ENCODE results near the gene ZCCHC7.
"Not testable (repeated sequence)": the region's sequence is repeated elsewhere in the genome, so short reads cannot be mapped to it uniquely, and the experiment has no call there.

Gene ZCCHC7

DNA sequence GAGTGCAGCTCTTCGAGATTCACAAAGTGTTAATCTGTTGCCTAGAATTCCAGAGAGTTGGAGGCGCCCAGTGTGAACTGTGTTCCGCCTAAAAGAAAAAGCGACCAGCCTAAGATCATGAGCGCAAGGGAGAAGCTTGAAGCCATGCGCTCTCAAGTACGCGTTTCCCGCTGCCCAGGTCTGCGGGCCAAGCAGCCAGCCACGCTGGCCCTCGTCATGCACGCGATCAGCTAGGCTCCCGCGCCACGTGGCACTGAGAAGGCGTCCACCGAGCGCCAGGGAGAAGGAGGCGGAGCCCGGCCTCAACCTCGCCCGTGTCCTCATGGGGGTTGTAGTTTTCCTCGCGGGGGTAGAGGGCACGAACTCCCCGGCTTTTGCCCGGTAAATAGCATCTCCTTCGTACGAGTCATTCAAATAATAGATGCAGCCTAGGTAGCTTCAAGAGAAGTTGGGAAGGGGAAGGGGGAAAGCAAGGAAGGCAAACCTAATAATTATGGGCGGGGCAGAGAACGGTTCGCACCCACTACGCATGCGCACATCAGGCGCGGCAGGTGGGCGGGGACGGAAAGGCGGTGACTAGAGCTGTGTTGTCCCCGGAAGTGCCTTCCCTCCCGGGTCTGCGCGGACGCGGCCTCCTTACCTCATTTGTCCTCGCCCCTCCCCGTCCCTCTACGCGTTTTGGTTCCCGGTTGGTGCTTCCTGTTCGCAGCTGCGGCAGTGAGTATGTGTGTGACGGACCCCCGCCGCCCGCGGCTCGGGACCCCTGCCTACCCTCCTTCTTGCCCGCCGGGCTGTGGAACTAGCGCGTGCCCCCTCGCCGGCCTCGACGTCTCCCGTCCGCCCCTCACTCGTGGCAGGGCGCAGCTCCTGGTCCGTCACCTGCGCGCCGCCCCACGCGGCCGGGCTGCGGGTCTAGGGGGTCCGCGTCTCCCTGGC, at the start of gene ZCCHC7:
TSS of gene ZCCHC7 (plus strand) at position 668 of the 936 bp plus-strand sequence.
- peak; percentile 87 to 95 for DNase-seq

GRCh38 chr9:37074790-37075189, 45.6 kb upstream of the ZCCHC7 start:
- not testable (repeated sequence) for DNase-seq

DNA sequence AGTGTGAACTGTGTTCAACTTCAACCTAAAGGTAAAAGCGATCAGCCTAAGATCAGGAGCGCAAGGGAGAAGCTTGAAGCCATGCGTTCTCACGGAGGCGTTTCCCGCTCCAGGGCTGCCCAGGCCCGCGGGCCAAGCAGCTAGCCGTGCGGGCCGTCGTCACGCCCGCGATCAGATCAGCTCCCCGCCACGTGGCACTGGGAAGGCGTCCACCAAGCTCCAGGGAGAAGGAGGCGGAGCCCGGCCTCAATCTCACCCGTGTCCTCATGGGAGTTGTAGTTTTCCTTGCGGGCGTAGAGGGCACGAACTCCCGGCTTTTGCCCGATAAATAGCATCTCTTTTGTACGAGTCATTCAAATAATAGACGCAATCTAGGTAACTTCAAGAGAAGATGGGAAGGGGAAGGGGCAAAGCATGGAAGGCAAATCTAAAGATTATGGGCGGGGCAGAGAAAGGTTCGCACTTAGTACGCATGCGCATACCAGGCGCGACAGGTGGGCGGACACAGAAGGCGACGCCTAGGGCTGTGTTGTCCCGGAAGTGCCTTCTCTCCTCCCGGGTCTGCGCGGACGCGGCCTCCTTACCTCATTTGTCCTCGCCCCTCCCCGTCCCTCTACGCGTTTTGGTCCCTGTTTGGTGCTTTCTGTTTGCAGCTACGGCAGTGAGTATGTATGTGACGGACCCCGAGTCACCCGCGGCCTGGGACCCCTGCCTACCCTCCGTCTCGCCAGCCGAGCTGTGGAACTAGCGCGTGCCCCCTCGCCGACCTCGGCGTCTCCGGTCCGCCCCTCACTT, 40.8 kb upstream of the ZCCHC7 start:
- peak; percentile 94 to 95 for DNase-seq

- not testable (repeated sequence) for DNase-seq
These were observed 40.2 kb upstream of the ZCCHC7 start for GRCh38 chr9:37080165-37080628.

DNA sequence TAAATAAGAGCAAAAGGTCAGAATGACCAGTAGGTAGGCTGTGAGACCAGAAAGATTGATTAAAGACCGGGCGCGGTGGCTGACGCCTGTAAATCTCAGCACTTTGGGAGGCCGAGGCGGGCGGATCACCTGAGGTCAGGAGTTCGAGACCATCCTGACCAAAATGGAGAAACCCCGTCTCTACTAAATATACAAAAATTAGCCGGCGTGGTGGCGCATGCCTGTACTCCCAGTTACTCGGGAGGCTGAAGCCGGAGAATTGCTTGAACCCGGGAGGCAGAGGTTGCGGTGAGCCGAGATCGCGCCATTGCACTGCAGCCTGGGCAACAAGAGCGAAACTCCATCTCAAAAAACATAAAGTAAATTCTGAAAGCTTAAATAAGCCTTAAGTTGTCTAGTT, 38.9 kb upstream of the ZCCHC7 start:
- not testable (repeated sequence) for DNase-seq

- DNase-seq, result no peak
These were observed 38.1 kb upstream of the ZCCHC7 start for GRCh38 chr9:37082214-37082765.

DNA sequence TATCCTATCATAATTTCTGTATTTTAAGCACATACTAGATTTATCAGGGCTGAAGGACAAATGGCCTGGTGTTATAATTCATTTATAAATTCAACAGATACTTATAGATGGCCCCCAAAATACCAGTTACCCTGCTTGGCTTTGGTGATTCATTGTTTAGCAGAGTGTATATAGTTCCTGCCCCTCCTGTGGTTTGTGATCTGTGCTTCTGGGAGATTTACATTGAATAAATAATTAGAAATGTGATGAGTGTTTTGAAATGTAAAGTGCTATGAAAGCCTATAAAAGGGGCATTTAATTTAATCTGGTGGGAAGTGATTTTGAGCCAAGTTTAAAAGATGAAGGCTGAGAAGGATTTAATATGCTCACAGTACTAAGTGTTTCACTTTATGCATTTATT, 36.7 kb upstream of the ZCCHC7 start:
- DNase-seq, result no peak

DNA sequence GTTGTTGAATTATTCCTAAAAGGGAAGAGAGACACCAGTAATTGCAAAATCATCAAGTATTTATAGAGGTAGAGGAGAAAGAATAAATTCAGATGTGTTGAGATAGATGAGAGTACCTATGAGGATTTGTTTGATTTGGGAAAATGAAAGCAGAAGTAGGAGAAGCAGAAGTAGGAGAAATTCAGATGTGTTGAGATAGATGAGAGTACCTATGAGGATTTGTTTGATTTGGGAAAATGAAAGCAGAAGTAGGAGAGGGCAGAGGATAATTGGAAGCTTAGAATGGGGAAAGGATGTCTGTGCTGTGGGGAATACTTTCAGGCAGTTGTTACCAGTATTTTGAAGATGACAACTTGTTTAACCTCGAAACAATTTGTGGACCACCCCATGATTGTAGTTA, 35.1 kb upstream of the ZCCHC7 start:
- no peak for DNase-seq

GRCh38 chr9:37092714-37093295, 27.6 kb upstream of the ZCCHC7 start:
- not testable (repeated sequence) for DNase-seq

- no peak for DNase-seq
These were observed 25.6 kb upstream of the ZCCHC7 start for GRCh38 chr9:37094751-37095150.

DNA sequence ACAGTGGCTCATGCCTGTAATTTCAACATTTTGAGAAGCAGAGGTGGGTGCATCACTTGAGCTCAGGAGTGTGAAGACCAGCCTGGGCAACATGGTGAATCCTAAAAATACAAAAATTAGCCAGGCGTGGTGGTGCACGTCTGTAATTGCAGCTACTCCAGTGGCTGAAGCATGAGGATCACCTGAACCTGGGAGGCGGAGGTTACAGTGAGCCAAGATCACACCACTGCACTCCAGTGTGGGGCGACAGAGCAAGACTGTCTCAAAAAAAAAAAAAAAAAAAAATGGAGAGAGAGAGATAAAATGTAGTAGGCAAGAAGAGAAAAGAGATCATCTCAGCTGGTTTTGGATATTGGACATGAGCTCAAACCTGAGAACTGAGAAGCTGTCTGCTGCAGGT, 23.7 kb upstream of the ZCCHC7 start:
- DNase-seq, result no peak

GRCh38 chr9:37097294-37097693, 23.1 kb upstream of the ZCCHC7 start:
- DNase-seq, result no peak

DNA sequence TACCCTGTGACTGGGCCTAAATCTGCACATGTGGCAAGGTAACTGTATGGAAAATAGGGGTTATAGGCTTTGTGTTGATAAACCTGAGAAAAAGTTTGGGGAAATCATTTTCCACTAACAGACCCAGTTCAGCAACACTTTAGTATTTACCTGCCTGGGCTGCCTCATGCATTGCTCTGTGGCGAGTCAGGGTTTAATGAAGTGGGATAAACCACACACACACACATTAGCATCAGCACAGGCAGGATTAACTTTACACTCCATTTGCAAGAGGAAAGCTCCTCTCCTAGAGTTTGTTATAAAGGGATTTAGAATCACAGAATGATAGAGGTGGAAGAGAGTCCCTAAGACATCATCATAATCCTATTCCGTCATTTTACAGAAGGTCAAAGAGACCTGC, 20.0 kb upstream of the ZCCHC7 start:
- no peak for DNase-seq

DNA sequence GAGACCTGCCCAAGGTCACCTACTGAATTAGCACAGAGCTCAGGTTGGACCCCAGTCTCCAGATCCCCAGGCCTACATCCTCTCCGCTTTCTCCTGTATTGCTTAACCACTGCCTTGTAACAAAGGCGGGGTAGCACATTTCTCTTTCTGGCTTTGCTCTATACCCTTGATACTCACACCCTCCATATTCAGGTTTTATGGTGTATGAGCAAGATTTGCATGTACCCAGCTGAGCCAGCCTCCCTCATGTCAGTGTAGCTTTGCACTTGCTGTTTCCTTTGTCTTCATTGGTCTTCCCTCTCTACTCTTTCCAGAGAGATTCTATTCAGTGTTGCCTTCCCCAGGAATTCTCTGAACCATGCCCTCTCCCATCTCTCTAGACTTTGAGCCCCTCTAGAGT, 19.6 kb upstream of the ZCCHC7 start:
- no peak for DNase-seq

GRCh38 chr9:37102486-37102885, 17.9 kb upstream of the ZCCHC7 start:
- no peak for DNase-seq

DNA sequence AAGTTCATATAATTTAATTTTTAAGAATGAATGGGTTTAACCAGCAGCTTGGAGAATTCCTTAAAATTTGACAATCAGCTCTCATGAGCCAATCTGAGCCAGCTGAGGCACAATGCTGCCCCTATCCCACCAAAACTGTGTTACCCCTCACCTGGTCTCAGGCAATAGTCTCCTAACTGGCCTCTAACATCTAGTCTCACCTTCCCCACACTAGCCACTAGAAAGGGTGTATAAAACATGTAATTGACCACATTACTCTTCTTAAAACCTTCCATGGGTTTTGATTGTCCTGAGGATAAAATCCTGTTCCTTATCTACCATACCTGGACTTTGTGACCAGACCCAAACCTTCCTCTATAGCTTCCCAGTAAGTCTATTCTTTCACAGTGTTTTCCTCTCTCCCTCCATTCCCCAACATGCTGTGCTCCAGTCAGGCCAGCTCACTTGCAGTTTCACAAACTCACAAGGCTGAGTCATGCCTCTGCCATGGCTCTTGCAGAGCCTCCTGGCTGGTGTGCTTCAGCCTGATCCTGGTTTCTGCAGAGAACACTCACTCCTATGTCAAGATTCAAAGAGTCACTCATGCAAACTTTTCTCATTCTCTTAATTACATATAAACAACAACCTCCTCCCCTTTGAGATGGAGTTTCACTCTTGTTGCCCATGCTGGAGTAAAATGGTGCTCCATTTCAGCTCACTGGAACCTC, 16.0 kb upstream of the ZCCHC7 start:
- peak; percentile 11 to 34 for DNase-seq

GRCh38 chr9:37105234-37105633, 15.1 kb upstream of the ZCCHC7 start:
- DNase-seq, result no peak

DNA sequence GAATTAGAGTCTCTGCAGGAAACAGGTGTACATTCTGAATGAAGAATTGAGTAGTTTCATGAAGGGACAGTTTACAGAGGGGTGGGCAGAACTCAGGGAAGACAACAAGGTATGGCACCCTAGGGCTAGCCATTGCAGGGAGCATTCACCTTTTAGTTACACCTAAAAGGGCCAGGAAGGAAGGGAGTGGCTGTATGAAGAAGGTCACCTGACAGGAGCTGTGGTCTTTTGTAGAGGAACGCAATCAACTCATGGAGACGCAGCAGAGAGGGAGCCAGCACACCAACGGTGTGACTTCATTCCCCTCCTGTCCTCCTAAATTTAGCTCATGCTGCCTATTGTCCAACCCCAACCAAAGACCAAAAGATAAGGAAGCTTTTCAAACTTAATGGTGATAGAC, 12.7 kb upstream of the ZCCHC7 start:
- DNase-seq, result no peak

DNA sequence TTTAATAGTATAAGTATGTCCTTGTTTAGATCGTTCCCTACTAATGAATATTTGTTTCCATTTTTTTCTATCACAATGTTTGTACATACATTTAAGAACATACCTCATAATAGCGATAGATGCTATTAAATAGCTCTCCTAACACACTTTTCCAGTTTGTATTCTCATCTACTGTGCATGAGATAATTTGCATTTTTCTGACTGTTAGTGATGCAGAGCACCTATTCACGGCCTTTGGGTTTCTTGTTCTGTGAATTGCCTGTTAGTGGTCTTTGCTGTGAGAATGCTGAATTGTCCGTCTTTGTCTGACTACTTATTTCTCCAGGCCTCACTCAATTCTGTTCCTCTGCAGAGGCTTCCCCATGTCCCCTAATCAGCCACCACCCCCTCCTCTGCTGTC, 5.9 kb upstream of the ZCCHC7 start:
- DNase-seq, result not testable (repeated sequence)

DNA sequence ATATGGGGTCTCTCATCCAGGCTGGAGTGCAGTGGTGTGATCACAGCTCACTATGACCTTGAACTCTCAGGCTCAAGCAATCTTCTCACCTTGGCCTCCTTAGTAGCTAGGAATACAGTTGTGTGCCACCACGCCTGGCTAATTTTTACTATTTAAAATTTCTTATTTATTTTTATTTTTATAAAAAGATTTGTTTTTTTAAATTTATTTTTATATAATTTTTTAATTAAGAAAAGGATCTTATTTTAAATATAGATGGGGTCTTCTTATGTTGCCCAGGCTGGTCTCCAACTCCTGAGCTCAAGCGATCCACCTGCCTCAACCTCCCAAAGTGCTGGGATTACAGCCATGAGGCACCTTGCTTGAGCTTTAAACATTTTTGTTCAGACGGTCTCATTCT, 2.4 kb upstream of the ZCCHC7 start:
- no peak for DNase-seq

GRCh38 chr9:37119360-37119759, 1.0 kb upstream of the ZCCHC7 start:
- no peak for DNase-seq

DNA sequence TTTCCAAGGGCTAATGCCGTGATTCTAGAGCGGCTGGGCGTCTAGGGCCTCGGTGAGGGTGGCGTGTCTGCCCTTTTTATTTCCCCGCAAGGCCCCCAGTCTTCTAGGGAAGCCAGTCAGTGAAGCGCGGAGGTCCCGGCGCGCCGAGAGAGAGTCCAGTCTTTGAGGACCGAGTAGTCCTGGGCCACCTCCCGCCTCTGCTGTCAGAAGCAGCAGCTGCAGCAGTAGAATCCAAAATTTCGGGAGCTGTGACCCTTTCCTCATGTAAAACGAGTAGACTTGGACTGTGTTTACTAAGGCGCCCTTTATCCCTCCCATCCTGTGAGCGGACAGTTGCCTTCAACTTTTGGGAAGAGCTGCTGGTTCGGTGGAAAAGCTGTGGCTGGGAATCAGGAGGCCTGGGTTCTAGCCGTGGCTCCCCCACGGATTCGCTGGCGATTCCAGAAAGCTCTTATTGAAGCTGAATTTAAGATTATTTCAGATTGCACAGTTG, 515 bp downstream of the ZCCHC7 start:
- DNase-seq, result peak; percentile 19 to 25

All from Kasumi-1 (cell line).